Stimulated activated CD4-positive, alpha-beta T cell treated with anti-CD3 and anti-CD28 coated beads, Interleukin-4, amount 100 ng/mL, for 48 hours (primary cell): ENCODE results near the gene EXOC6.
"Not testable (repeated sequence)": the region's sequence is repeated elsewhere in the genome, so short reads cannot be mapped to it uniquely, and the experiment has no call there.

Source experiments
- DNase-seq, 2 donors: peaks; one replicate each; pipeline ENCODE4 v3.0.0-alpha.2; 2020; ENCODE audit warnings: low read depth in 2 of 2

EXOC6 gene

DNA sequence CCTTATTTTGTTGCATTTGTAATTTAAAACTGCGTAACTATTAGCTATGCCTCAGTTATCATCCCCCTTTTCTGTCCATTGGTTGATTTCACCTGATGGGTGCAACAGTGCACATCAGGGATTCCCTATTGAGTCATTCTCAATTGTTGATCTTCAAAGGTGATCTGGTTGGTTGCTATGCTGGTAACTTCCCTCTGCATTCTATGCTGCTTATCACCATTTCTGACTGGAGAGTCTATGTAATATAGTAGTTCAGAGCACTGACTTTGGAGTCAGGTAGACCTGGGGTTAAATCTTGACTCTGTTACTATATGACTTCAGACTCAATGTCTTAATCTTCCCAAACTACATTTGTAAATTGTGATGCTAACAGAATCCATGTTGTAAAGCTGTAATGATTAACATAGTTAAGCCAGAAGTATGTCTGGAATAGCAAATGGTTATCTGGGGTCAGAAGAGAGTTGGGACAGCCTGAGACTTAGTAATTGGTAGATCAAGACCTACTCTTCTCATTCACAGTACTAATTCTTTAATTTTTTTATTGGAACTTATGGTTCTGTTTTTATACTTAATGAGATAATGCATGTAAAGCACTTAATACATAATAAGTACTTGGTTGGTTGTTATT, 38.1 kb downstream of the EXOC6 start:
- no peak for DNase-seq

DNA sequence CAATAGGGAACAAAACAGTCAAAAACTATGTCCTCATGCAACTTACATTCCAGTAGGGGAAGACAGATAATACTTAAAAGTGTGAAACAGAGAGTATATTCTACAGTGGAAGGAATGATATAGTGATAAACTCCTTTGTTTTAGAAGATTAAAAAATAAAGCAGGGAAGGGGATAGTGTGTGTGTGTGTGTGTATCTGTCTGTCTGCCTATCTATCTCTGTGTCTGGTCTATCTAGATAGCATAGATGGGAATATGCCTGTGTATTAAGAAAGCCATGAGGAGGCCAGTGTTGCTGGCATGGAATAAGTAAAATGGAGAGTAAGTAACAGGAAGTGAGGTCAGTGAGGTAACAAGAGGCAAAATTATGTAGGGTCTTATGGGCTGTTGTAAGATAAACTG, 42.2 kb downstream of the EXOC6 start:
- DNase-seq = no peak

DNA sequence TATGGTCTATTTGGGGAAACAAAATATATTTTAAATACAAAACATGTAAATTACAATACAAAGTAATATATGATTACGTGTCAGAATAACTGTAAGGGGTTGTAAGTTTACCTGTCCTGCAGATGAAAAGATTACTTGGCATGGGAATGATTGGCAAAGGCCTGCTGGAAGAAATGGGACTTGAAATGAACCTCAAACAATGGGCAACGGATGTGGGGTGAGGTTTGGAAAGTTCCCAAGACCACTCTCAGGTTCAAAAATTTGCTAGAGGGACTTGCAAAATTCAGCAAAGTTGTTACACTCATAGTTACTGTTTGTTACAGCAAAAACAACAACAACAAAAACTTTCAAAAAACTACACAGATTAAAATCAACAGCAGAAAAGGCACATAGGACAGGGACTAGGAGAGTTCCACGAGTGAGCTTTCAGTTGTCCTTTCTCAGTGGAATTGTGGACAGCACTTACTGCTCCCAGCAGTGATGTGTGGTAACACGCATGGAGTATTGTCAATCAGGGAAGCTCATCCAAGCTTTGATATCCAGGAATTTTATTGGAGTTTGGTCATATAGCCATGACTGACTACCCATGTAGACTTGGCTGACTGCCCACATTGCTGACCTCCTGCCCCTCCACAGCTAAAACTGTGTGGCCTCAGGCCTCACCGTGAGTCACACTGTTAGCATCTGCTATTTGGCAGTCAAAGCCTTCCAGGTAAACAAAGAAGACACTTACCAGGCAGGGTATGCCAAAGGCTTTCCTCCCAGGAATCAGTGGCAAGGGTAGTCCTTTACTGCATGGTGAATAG, 43.8 kb downstream of the EXOC6 start:
- no peak for DNase-seq

DNA sequence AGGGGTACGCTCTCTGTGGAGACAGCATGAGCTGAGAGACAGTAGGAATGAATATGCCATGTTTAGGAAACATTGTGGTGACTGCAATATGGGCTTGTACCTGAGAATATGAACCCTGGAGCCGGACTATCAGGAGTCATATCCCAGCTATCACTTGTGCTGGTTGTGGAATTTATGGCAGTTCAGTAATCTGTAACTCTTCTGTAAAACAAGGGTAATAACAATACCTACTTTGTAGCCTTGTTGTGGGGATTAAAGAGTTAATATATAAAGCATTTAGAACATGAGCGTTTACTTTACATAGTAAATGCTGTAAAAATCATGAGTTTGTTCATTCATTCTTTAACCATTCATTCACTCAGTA, 44.4 kb downstream of the EXOC6 start:
- DNase-seq = no peak

DNA sequence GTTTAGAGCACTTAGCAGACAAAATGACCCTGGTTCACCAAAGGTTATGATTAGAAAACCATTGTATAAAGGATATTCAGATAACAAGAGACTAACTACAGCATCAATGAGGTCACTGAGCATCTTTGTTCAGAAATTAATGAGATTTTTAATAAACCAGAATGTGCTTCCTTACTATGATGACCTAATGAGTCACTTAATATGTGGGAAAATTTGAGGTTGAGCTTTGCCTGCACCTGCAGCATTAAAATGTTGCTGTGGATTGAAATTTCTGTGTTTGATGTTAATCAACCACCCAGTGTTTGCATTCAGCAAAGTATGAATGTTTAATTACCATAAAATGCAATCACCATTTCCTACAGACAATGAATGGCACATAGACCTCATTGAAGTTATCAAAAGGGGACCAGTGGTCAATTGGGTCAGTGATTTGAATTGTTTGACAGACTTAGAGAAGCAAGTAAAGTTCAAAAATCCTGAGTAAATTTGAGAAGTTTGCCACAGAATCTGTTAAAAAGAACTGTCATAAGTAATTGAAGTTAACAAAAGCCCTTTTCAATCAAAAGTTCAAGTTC, 45.8 kb downstream of the EXOC6 start:
- DNase-seq = no peak

DNA sequence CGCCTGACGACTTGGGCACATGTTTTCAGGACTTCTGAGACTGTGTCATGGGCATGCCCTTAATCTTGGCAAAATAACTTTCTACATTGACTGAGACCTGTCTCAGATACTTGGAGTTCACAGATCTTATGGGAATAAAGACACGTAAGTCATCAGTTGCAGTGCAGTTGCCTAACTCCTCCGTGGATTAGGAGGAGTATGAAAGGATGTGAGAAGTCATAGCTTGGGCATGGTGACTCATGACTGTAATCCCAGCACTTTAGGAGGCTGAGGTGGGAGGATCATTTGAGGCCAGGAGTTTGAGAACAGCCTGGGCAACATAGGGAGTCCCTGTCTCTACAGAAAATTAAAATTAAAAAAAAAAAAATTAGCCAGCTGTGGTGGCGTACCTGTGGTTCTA, 49.6 kb downstream of the EXOC6 start:
- DNase-seq = no peak

DNA sequence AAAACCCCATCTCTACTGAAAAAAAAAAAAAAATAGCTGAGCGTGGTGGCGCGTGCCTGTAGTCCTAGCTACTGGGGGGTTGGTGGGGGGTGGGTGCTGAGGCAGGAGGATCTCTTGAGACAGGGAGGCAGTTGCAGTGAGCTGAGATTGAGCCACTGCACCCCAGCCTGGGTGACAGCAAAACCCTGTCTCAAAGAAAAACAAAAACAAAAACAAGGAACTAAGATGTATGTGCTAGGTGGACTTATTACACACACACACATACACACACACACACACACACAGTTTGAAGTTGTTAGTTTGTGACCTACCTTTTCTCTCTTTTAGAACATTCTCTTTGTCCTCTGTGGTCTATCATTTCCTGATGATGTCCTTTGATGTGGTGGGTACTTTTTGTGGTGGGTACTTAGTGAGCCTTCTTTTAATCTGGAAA, 53.5 kb downstream of the EXOC6 start:
- DNase-seq = no peak

DNA sequence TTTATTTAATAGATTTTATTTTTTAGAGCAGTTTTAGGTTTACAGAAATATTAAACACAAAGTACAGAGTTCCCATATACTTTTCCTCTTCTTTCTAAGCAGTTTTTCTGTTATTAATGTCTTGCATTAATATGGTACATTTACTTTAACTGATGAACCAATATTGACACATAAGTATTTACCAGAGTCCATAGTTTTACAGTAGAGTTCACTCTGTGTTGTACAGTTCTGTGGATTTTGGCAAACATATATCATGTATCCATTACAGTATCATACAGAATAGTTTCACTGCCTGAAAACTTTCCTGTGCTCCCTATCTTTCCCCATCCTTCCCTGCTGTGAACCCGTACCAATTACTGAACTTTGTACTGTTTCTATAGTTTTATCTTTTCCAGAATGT, 55.3 kb downstream of the EXOC6 start:
- DNase-seq = no peak

DNA sequence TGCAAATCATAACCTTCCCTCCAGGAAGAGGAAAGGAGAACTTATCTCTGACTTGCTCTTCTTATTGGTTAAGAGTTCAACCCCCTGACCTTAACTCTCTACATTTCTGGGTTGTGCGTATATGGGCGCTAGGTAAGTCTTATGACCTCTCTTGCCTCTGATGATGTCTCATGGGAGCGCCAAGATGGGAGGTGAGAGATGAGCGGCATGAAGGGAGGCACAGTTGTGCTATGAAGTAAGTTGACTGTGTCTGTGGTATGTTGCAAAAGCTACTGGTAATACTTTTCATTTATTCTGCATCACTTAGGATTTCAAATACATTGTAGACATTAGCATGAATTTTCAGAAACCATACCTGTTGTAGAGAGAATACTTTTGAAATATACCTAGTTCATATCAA, 59.0 kb downstream of the EXOC6 start:
- no peak for DNase-seq

DNA sequence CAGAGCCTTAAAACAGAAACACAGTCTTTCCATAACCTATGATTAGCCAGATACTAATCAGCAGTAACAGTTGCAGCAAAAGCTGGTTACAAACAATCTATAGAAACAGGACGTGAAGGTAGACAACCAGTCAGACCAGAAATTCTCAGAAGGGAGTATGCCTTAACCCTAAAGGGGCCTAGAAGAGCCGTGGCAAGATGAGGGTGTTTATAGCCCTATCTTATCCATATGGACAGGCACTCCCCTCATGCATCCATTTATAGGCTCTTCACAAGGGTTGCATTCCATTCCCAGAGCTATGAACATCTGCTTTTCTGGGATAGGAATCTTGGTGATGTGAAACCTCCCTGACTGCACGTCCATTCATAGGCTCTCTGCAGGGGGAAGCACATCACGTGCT, 64.3 kb downstream of the EXOC6 start:
- not testable (repeated sequence) for DNase-seq

DNA sequence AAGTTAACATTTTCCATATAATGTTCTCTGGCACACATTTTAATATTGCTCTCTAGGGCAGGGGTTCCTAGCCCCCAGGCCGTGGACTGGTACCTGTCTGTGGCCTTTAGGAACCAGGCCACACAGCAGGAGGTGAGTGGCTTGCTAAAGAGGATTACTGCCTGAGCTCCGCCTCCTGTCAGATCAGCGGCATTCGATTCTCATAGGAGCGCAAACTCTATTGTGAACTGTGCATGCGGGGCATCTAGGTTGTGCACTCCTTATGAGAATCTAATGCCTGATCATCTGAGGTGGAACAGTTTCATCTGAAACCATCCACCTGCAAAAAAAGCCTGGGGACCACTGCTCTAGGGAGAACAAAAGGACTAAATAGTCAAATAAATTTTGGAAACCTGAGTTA, 65.7 kb downstream of the EXOC6 start:
- DNase-seq = no peak

DNA sequence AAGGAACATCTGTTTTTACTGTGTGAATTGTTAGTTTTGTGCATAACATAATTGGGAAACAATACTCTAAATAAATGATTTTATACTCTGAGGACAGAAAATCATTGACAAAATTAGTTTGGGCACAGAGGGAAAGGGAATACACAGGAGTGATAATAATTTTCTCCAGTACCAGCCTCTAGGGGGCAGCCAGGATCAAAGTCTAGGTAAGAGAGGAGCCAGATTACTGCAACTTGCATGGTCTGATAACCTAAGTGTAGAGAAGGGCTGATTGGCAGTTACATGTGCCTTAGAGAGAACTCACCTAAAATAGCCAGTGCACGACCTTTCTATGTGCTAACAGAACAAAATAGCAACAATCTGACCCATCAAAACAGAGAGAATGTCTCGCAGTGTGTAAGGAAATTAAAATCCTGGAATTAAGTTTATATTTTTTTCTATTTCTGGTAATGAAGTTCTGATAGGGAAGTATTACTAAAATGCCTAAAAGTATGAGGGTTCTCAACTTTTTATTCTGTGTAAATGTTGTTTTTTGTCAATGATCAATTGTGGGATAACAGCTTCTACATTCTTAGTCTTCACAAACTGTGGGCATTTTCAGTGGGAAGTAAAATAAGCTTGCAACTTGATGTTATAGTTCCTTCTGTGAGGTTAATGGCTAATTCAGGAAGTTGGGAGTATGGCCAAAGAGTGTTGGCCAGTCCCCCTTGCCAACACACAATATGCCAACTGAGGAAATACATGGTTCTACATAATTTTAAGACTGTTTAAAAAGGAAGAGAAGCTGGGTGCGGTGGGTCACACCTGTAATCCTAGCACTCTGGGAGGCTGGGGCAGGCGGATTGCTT, 66.4 kb downstream of the EXOC6 start:
- peak; percentile 13 to 43 for DNase-seq

DNA sequence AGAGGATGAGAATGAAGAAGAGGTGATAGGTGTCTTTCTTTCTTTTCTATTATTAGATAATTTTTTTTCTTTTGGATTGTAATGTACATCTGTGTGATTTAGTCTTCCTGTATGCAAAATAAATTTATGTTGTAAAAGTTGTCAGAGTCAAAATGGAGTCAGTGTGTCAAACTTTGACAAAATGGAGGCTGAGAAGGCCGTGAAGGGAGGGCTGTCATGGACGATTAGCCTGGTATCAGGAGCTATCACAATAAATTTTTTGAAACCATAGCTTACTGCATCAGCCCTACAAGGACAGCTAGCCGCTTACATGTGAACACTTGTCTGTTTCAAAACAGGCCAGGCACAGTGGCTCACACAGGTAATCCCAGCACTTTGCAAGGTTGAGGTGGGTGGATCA, 67.6 kb downstream of the EXOC6 start:
- DNase-seq = no peak

DNA sequence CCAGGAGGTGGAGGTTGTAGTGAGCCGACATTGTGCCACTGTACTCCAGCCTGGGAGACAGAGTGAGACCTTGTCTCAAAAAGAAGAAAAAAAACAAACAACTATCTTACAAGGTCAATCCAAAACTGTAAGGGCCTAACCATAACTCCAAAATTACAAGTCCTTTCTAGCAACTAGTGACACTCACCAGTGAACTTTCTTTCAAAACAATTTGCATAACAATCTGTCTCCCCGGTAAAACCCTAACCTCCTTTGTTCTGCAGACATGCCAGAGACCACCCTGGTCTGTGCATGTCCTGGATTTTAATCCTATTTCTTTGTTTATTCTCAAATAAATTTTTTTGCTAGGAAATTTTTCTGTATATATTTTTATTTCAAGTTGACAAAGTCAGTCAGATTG, 68.1 kb downstream of the EXOC6 start:
- no peak for DNase-seq

DNA sequence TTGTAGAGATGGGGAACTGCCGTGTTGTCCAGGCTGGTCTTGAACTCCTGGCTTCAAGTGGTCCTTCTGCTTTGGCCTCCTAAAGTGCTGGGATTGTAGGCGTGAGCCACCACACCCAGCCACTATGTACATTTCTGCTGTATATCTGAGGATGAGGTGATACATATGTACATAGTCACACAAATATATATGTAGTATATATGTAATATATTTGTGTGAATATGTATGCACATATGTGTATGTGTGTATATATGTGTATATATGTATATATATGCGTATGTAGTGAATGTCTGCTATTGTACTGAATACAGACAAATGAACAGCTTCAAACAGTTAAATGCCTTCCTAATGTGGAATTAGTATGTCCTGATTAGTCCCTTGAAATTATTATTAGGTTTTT, 70.3 kb downstream of the EXOC6 start:
- DNase-seq = no peak

DNA sequence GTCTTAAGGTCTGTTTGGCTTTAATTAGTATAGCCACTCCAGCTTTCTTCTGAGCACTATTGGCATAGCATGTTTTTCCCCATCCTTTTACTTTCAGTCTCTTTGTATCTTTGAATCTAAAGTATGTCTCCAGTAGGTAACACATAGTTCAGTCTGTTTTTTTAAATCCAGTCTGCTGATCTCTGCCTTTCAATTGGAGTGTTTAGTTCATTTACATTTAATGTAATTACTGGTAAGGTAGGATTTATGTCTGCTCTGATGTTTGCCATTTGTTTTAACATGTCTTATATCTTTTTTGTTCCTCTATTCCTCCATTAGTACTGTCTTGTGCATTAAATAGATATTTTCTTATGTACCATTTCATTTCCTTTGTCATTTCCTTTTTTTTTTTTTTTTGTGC, 72.5 kb downstream of the EXOC6 start:
- DNase-seq = no peak

DNA sequence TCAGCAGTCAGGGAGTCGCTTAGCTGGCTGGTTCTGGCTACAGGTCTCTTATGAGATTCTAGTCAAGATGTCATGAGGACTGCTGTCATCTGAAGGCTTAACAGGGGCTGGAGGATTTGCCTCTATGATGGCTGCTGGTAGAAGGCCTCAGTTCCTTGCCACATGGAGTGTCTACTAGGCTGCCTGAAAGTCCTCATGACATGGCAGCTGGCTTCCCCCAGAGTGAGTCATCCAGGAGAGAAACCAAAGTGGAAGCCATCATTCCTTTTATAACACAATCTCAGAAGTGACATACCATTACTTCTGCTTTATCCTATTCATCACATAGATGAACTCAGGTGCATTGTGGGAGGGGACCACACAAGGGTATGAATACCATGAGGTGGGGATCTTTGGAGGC, 75.1 kb downstream of the EXOC6 start:
- DNase-seq = no peak

DNA sequence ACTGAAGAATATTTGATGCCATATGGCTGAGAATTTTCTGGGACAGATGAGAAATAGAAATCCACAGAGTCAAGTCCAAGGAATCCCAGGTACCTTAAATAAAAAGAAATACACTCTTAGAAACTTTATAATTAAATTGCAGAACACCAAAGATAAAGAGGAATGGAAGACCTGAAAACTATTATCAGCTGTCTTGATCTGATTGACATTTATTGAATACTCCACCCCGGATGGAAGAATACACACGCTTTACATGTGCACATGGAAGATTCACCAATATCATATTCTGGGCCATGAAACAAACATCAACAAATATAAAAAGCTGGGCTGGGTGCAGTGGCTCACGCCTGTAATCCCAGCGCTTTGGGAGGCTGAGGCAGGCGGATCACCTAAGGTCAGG, 81.6 kb downstream of the EXOC6 start:
- DNase-seq = no peak

DNA sequence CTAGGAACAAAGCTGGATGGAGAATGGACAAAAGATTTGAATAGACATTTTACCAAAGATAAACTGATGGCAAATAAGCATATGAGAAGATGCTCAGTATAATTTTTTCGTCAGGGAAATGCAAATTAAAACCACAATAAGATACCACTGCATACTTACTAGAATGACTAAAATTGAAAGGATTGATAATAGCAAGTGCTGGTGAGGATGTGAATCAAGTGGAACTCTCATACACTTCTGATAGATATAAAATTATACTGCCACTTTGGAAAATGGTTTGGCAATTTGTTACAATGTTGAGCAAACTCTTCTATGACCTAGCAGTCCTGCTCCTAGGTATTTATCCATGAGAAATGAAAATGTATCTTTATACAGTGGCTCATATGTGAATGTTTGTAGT, 83.3 kb downstream of the EXOC6 start:
- DNase-seq = no peak

DNA sequence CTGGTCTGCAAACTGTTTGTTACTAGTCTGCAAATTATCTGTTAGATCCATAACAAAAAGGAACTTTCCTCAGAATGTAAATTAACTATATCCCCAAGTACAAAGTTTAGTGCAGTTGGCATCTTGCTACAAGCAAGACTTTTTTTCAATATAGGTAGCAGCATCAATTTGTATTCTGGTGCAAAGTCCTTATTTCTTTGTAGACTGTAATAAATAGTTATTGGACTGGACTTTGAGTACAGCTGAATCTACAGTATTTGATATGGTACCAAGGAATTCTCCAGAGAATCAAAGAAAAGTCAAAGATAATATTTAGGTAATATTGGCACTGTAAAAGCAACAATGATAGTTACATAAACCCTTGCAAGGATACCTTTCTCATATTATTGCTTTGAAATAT, 89.6 kb downstream of the EXOC6 start:
- DNase-seq = no peak

DNA sequence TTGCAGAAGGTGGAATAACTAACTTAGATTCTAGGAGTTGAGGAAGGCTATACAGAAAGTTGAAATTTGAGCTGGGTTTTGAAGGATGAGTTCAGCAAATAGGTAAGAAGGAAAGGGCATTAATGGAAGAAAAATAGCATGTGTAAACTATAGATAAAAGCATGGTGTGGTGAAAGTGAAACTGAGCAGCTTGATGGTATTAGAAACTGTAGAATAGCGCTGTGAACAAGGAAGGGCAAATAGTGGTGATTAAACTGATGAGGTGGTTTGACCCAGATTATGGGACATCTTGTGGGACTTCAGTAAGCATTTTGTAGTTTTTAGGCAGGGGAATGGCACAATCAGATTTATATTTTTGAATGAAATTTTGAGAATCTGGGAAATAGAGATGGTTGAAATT, 90.5 kb downstream of the EXOC6 start:
- DNase-seq = no peak

DNA sequence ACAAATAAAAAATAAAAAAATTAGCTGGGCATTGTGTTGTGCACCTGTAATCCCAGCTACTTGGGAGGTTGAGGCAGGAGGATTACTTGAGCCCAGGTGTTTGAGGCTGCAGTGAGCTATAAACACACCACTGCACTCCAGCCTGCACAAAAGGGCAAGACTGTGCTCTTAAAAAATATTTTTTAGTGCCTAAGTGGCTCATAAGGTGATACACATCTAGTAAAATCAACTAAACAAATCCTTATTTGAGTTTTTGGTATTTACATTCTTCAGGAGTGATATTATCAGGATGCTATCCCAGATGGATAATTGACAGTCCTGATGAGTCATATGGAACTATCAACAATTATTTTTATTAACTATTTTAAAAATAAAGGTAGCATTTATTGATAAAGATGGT, 93.9 kb downstream of the EXOC6 start:
- no peak for DNase-seq

DNA sequence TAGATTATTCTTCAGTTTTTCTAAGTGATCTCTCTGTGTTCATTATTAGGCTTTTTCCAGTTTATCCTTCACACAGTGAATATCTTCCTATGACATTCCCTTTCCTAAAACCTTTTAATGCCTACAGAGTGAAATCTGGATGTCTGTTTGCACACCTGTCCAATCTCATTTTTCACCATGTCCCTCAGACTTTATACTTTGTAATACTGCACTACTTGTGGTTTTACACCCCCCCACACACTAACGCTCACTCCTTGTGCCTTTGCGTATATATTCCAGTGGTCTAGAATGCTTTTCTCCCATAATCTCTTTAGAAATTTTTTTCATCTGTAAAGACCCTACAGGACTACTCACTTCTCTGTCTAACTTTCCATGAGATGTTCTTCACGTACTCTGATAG, 98.2 kb downstream of the EXOC6 start:
- no peak for DNase-seq
